Keratinocyte (primary cell): ENCODE measurements around the gene TMC2. TPM values are rescaled to one million over a fixed set of nuclear protein-coding genes. Genes with fewer than 3 reads are reported as not detected.

Experiments
- DNase-seq: peaks from one replicate; pipeline ENCODE4 v3.0.0-alpha.2; 2011; ENCODE audit warnings: low read depth, missing footprints, low spot score
- FAIRE-seq: peaks from 2 replicates; lab custom pipeline; 2011; peaks lifted over from hg19 to GRCh38; lab: Jason Lieb, UNC
- H2AFZ ChIP-seq: 2 replicates; pipeline ENCODE4 v1.6.0; 2012; ENCODE audit warnings: low read length, control low read depth, inconsistent platforms; ENCODE audit not compliant: control insufficient read depth
- H3K27ac ChIP-seq: 2 replicates; pipeline ENCODE4 v1.5.1; 2011; ENCODE audit warnings: low read length; ENCODE audit not compliant: control insufficient read depth, insufficient read depth
- H3K27me3 ChIP-seq: 3 replicates; pipeline ENCODE4 v1.6.0; 2011; ENCODE audit warnings: low read length; ENCODE audit not compliant: control insufficient read depth, insufficient read depth; ENCODE audit errors: extremely low read depth
- H3K36me3 ChIP-seq, 2 experiments: 2 replicates in 1 of 2; 3 replicates in 1 of 2; pipeline ENCODE4 v1.5.1; 2011; ENCODE audit warnings: low read length in 2 of 2, mild to moderate bottlenecking in 1 of 2; ENCODE audit not compliant: control insufficient read depth in 2 of 2, insufficient read depth in 2 of 2; ENCODE audit errors: extremely low read depth in 1 of 2
- H3K4me1 ChIP-seq: 3 replicates; pipeline ENCODE4 v1.5.1; 2011; ENCODE audit warnings: low read length; ENCODE audit not compliant: control insufficient read depth, insufficient read depth; ENCODE audit errors: extremely low read depth
- H3K4me2 ChIP-seq: 3 replicates; pipeline ENCODE4 v1.6.0; 2011; ENCODE audit warnings: low read depth, low read length; ENCODE audit not compliant: control insufficient read depth, insufficient read depth; ENCODE audit errors: extremely low read depth
- H3K4me3 ChIP-seq, 3 experiments: fragments of 200-600 bp in 1 of 3; sonication (generic) in 1 of 3; 2 replicates in 2 of 3; 3 replicates in 1 of 3; pipeline ENCODE4 v1.5.1; 2011 to 2016; ENCODE audit warnings: low read length in 3 of 3, mild to moderate bottlenecking in 3 of 3, control low read depth in 2 of 3, inconsistent platforms in 1 of 3, low read depth in 1 of 3, mixed read lengths in 1 of 3, mixed run types in 1 of 3, moderate library complexity in 1 of 3; ENCODE audit not compliant: control insufficient read depth in 2 of 3, insufficient read depth in 2 of 3; ENCODE audit errors: extremely low read depth in 1 of 3
- H3K79me2 ChIP-seq: 2 replicates; pipeline ENCODE4 v1.6.0; 2012; ENCODE audit warnings: low read length; ENCODE audit not compliant: control insufficient read depth, insufficient read depth
- H3K9ac ChIP-seq: 3 replicates; pipeline ENCODE4 v1.6.0; 2011; ENCODE audit warnings: low read length; ENCODE audit not compliant: control insufficient read depth, insufficient read depth; ENCODE audit errors: extremely low read depth
- H3K9me1 ChIP-seq: 3 replicates; pipeline ENCODE4 v1.6.0; 2011; ENCODE audit warnings: low read length; ENCODE audit not compliant: control insufficient read depth, insufficient read depth; ENCODE audit errors: extremely low read depth
- H3K9me3 ChIP-seq: 2 replicates; pipeline ENCODE4 v1.5.1; 2012; ENCODE audit warnings: low read depth, low read length; ENCODE audit not compliant: control insufficient read depth
- H4K20me1 ChIP-seq: 3 replicates; pipeline ENCODE4 v1.6.0; 2011; ENCODE audit warnings: low read length; ENCODE audit not compliant: control insufficient read depth, insufficient read depth; ENCODE audit errors: extremely low read depth
- CTCF ChIP-seq, 3 experiments: IDR thresholded peaks in 1 of 3; conservative IDR thresholded peaks in 1 of 3; optimal IDR thresholded peaks in 1 of 3; 2 replicates in 2 of 3; 3 replicates in 1 of 3; pipeline versions ENCODE3 to v1.5.1; 2011; ENCODE audit warnings: low read length in 3 of 3, mild to moderate bottlenecking in 3 of 3, moderate library complexity in 2 of 3, control low read depth in 1 of 3, inconsistent platforms in 1 of 3; ENCODE audit not compliant: insufficient read depth in 2 of 3; ENCODE audit errors: extremely low read depth in 1 of 3
- EZH2 ChIP-seq: IDR thresholded peaks from one replicate; pipeline ENCODE4 v1.6.1; 2012; ENCODE audit warnings: inconsistent platforms, mild to moderate bottlenecking, low read length, moderate library complexity
- dilution Hi-C: fragments of 300-500 bp; cut with MboI; formaldehyde crosslinking; loops from one replicate; pipeline ENCODE4 v1.7.0; 2020; ENCODE audit warnings: low sequenced_read_pairs; ENCODE audit not compliant: extremely low pct_ligation_motif_present
- polyA plus RNA-seq, 5 experiments: library from polyadenylated mRNA; depleted of rRNA in 3 of 5; stranded (reverse) in 3 of 5; stranded (forward) in 1 of 5; unstranded in 1 of 5; fragments of >200 nt; gene quantifications; 1 replicate in 1 of 5; 2 replicates in 3 of 5; 3 replicates in 1 of 5; pipeline versions ENCODE4 v1.2.1 to v1.2.3, GENCODE V29; 2011 to 2012; ENCODE audit warnings: missing spikeins in 2 of 5, low read depth in 1 of 5, low replicate concordance in 1 of 5

Gene TMC2
- polyA plus RNA-seq, 1 donor (not counting 4 experiments of a cell fraction or from before 2014, with no cell fraction given) = not detected

- Histone ChIP-seq H3K79me2 (no peaks in the 10 kb centered on the region), H3K9ac (no peak overlapping the region), H3K9me1 (no peaks in the 10 kb centered on the region), H2AFZ (no peak overlapping the region), H3K4me2 (no peak overlapping the region), H3K27me3 (no peaks in the 10 kb centered on the region), H3K4me3 (no peak overlapping the region), H4K20me1 (no peaks in the 10 kb centered on the region), H3K4me1 (no peaks in the 10 kb centered on the region), H3K9me3 (no peaks in the 10 kb centered on the region), H3K36me3 (no peaks in the 10 kb centered on the region), H3K27ac (no peak overlapping the region)
- FAIRE-seq (no peak), DNase-seq (no peak)
- dilution Hi-C loops = no loop called here
- no peak for TF ChIP-seq EZH2
- no peak for TF ChIP-seq CTCF (optimal IDR thresholded peaks at IDR 0.05 in 1 of 3, IDR thresholded peaks at IDR 0.05 in 1 of 3, conservative IDR thresholded peaks at IDR 0.05 in 1 of 3; ENCODE audit: extremely low read depth in 1 of 3, insufficient read depth in 2 of 3, low read length in 3 of 3)
Observed at GRCh38 chr20:2518096-2518495, 18.3 kb upstream of the TMC2 start.

- H3K4me2 ChIP-seq = no peak overlapping the region
- FAIRE-seq = no peak
- H3K9me1 ChIP-seq = no peaks in the 10 kb centered on the region
- TF ChIP-seq EZH2 = no peak
- TF ChIP-seq CTCF (optimal IDR thresholded peaks at IDR 0.05 in 1 of 3, IDR thresholded peaks at IDR 0.05 in 1 of 3, conservative IDR thresholded peaks at IDR 0.05 in 1 of 3; ENCODE audit: extremely low read depth in 1 of 3, insufficient read depth in 2 of 3, low read length in 3 of 3) = no peak
- no peaks in the 10 kb centered on the region for H3K79me2 ChIP-seq
- no peaks in the 10 kb centered on the region for H3K27me3 ChIP-seq
- no peak for DNase-seq
- H3K36me3 ChIP-seq = no peaks in the 10 kb centered on the region
- H3K4me3 ChIP-seq = no peak overlapping the region
- H4K20me1 ChIP-seq = no peaks in the 10 kb centered on the region
- H3K27ac ChIP-seq = no peak overlapping the region
- H3K4me1 ChIP-seq = no peaks in the 10 kb centered on the region
- no peaks in the 10 kb centered on the region for H3K9me3 ChIP-seq
- H3K9ac ChIP-seq = no peak overlapping the region
- no peak overlapping the region for H2AFZ ChIP-seq
- dilution Hi-C loops = no loop called here
Observed at GRCh38 chr20:2518558-2518957, 17.8 kb upstream of the TMC2 start.
